Measurements from ENCODE around the gene BCL7A.

BCL7A gene

DNA sequence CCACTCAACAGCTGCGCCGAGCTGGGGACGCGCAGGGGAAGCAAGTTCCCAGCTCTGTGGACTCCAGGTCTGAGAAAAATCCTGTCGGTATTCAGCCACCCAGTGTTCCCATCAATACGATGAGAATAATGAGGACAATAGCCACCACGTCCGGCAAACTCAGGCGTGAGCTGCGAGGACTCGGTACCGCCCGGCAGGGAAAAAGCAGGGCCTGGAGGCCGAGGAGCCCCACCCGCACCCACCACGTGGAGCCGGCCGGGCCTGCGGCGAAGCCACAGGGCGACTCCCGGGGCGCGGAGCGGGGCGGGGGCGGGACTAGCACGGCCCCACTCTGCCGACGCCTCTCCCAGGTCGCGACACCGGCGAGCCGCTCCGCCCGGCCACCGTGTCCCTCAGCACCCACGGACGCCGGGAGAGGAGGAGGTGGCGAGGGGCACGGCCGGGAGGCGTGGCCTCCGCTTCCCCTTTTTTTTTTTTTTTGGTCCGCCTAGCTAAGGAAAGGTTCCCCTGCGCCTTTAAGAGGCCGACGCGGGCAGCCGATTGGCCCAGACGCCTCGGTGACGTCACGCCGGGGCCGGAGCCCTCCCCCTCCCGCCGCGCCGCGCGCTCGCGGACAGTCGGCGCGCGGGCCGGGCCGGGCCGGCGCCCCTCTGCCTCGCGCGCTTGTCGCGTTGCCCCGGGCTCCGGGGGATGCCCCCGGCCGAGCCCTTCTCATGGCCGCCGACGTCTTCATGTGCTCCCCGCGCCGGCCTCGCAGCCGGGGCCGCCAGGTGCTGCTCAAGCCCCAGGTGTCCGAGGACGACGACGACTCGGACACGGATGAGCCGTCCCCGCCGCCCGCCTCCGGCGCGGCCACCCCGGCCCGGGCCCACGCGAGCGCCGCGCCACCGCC is 56.7 kb downstream of the BCL7A start, which contains the start of gene MLXIP:
Gene MLXIP (plus strand): TSS at position 616 of the 892 bp plus-strand sequence. CDS start 98 bp downstream, at position 714.
- Histone ChIP-seq H4K20me1 (ENCODE audit: low read depth, low read length) (no peaks in the 10 kb centered on the region; the same call in 1 of the 2 replicates), H2AFZ (ENCODE audit: low read depth, low read length, severe bottlenecking) (peak within 1 kb of the TSS; percentile 65), H3K9ac (ENCODE audit: low read length) (peak within 1 kb of the TSS; percentile 82), H3K9me3 (ENCODE audit: insufficient read depth, low read length) (no peaks in the 10 kb centered on the region), H3K9me2 (replicated peaks; ENCODE audit: insufficient read depth, low read length) (no peaks in the 10 kb centered on the region), H3K27ac (ENCODE audit: low read depth, low read length) (peak within 1 kb of the TSS; percentile 58), H3K36me3 (ENCODE audit: low read length) (no peaks in the 10 kb centered on the region), H3K79me2 (ENCODE audit: insufficient read depth, low read length) (peaks cover 45% of the 10 kb centered on the region), H3K27me3 (ENCODE audit: low read length) (no peaks in the 10 kb centered on the region), H3K4me2 (ENCODE audit: low read depth, low read length, poor library complexity, severe bottlenecking) (peak within 1 kb of the TSS; percentile 98), H3K4me3 (ENCODE audit: insufficient read depth, low read length, poor library complexity, severe bottlenecking) (peak within 1 kb of the TSS; percentile 98), H3F3A (ENCODE audit: insufficient read depth) (peaks cover 21% of the 10 kb centered on the region)
- TF ChIP-seq EZH2phosphoT487 (conservative IDR thresholded peaks at IDR 0.05; ENCODE audit: low read length) (no peak), CTCF (IDR thresholded peaks at IDR 0.05; ENCODE audit: insufficient read depth, low read length, poor library complexity, severe bottlenecking) (no peak)

GRCh38 chr12:122079033-122079531 is 57.4 kb downstream of the BCL7A start:
- Histone ChIP-seq H3K27me3 (ENCODE audit: low read length) (no peaks in the 10 kb centered on the region), H3K9me2 (replicated peaks; ENCODE audit: insufficient read depth, low read length) (no peaks in the 10 kb centered on the region), H3K4me3 (ENCODE audit: insufficient read depth, low read length, poor library complexity, severe bottlenecking) (peak overlapping the region; percentile 98), H2AFZ (ENCODE audit: low read depth, low read length, severe bottlenecking) (no peak overlapping the region), H3K27ac (ENCODE audit: low read depth, low read length) (peak overlapping the region; percentile 58), H3K4me2 (ENCODE audit: low read depth, low read length, poor library complexity, severe bottlenecking) (peak overlapping the region; percentile 98), H4K20me1 (ENCODE audit: low read depth, low read length) (no peaks in the 10 kb centered on the region; the same call in 1 of the 2 replicates), H3K79me2 (ENCODE audit: insufficient read depth, low read length) (peaks cover 51% of the 10 kb centered on the region), H3F3A (ENCODE audit: insufficient read depth) (peaks cover 21% of the 10 kb centered on the region), H3K36me3 (ENCODE audit: low read length) (no peaks in the 10 kb centered on the region), H3K9me3 (ENCODE audit: insufficient read depth, low read length) (no peaks in the 10 kb centered on the region), H3K9ac (ENCODE audit: low read length) (peak overlapping the region; percentile 82)
- TF ChIP-seq CTCF (IDR thresholded peaks at IDR 0.05; ENCODE audit: insufficient read depth, low read length, poor library complexity, severe bottlenecking), result no peak
- no peak for TF ChIP-seq EZH2phosphoT487 (conservative IDR thresholded peaks at IDR 0.05; ENCODE audit: low read length)

GRCh38 chr12:122079532-122080081 is 57.9 kb downstream of the BCL7A start:
- Histone ChIP-seq H3K79me2 (ENCODE audit: insufficient read depth, low read length) (peaks cover 54% of the 10 kb centered on the region), H3K36me3 (ENCODE audit: low read length) (no peaks in the 10 kb centered on the region), H3K9me3 (ENCODE audit: insufficient read depth, low read length) (no peaks in the 10 kb centered on the region), H3K27me3 (ENCODE audit: low read length) (no peaks in the 10 kb centered on the region), H3K9me2 (replicated peaks; ENCODE audit: insufficient read depth, low read length) (no peaks in the 10 kb centered on the region), H3K4me2 (ENCODE audit: low read depth, low read length, poor library complexity, severe bottlenecking) (peak overlapping the region; percentile 98), H3K9ac (ENCODE audit: low read length) (peak overlapping the region; percentile 82), H2AFZ (ENCODE audit: low read depth, low read length, severe bottlenecking) (no peak overlapping the region), H4K20me1 (ENCODE audit: low read depth, low read length) (no peaks in the 10 kb centered on the region; the same call in 1 of the 2 replicates), H3F3A (ENCODE audit: insufficient read depth) (peaks cover 21% of the 10 kb centered on the region), H3K27ac (ENCODE audit: low read depth, low read length) (peak overlapping the region; percentile 58), H3K4me3 (ENCODE audit: insufficient read depth, low read length, poor library complexity, severe bottlenecking) (peak overlapping the region; percentile 98)
- no peak for TF ChIP-seq EZH2phosphoT487 (conservative IDR thresholded peaks at IDR 0.05; ENCODE audit: low read length)
- no peak for TF ChIP-seq CTCF (IDR thresholded peaks at IDR 0.05; ENCODE audit: insufficient read depth, low read length, poor library complexity, severe bottlenecking)

Data from SU-DHL-6 (cell line).